KOPT-K1 (cell line): ENCODE results near the gene SLC35B2.
"Not testable (repeated sequence)": the region's sequence is repeated elsewhere in the genome, so short reads cannot be mapped to it uniquely, and the experiment has no call there.

Experiments used
- H3K27ac ChIP-seq: fragments of 200-600 bp; sonication (generic); 2 replicates; pipeline ENCODE4 v1.5.1; 2016; ENCODE audit warnings: antibody characterized with exemption, mild to moderate bottlenecking, low read depth, low read length; ENCODE audit not compliant: poor library complexity, severe bottlenecking
- H3K36me3 ChIP-seq: fragments of 200-600 bp; sonication (generic); 2 replicates; pipeline ENCODE4 v1.5.1; 2017; ENCODE audit warnings: antibody characterized with exemption, mild to moderate bottlenecking, low read length, moderate library complexity; ENCODE audit not compliant: insufficient read depth
- H3K9me3 ChIP-seq: fragments of 200-600 bp; sonication (generic); 2 replicates; pipeline ENCODE4 v1.5.1; 2017; ENCODE audit warnings: antibody characterized with exemption, low read length, mild to moderate bottlenecking; ENCODE audit not compliant: insufficient read depth, poor library complexity, severe bottlenecking

The SLC35B2 gene

GRCh38 chr6:44245391-44245911 is 11.9 kb downstream of the SLC35B2 start:
- H3K36me3 ChIP-seq = peaks cover 31% of the 10 kb centered on the region
- H3K27ac ChIP-seq = peak overlapping the region; percentile 89
- no peaks in the 10 kb centered on the region for H3K9me3 ChIP-seq

- Histone ChIP-seq H3K9me3 (no peaks in the 10 kb centered on the region), H3K27ac (no peak overlapping the region), H3K36me3 (peaks cover 17% of the 10 kb centered on the region)
Observed at GRCh38 chr6:44243345-44243744, 14.0 kb downstream of the SLC35B2 start.

GRCh38 chr6:44238687-44239350 is 18.5 kb downstream of the SLC35B2 start:
- peaks cover 42% of the 10 kb centered on the region for H3K36me3 ChIP-seq
- no peaks in the 10 kb centered on the region for H3K9me3 ChIP-seq
- H3K27ac ChIP-seq = no peak overlapping the region

- Histone ChIP-seq H3K36me3 (peaks cover 51% of the 10 kb centered on the region), H3K27ac (no peak overlapping the region), H3K9me3 (no peaks in the 10 kb centered on the region)
Observed at GRCh38 chr6:44237813-44238433, 19.4 kb downstream of the SLC35B2 start.

- Histone ChIP-seq H3K36me3 (peaks cover 59% of the 10 kb centered on the region), H3K9me3 (no peaks in the 10 kb centered on the region), H3K27ac (no peak overlapping the region)
Observed at GRCh38 chr6:44237021-44237812, 20.1 kb downstream of the SLC35B2 start.

- no peaks in the 10 kb centered on the region for H3K9me3 ChIP-seq
- H3K27ac ChIP-seq = no peak overlapping the region
- H3K36me3 ChIP-seq = peaks cover 71% of the 10 kb centered on the region
Observed at GRCh38 chr6:44235891-44236516, 21.3 kb downstream of the SLC35B2 start.

GRCh38 chr6:44235269-44235668 is 22.1 kb downstream of the SLC35B2 start:
- peaks cover 78% of the 10 kb centered on the region for H3K36me3 ChIP-seq
- no peaks in the 10 kb centered on the region for H3K9me3 ChIP-seq
- H3K27ac ChIP-seq = no peak overlapping the region

- Histone ChIP-seq H3K9me3 (no peaks in the 10 kb centered on the region), H3K36me3 (peaks cover 87% of the 10 kb centered on the region), H3K27ac (no peak overlapping the region)
Observed at GRCh38 chr6:44234101-44235025, 23.0 kb downstream of the SLC35B2 start.

GRCh38 chr6:44233567-44234100 is 23.7 kb downstream of the SLC35B2 start:
- no peaks in the 10 kb centered on the region for H3K9me3 ChIP-seq
- H3K36me3 ChIP-seq = peaks cover 90% of the 10 kb centered on the region
- H3K27ac ChIP-seq = no peak overlapping the region

- Histone ChIP-seq H3K9me3 (no peaks in the 10 kb centered on the region), H3K36me3 (peaks cover 95% of the 10 kb centered on the region), H3K27ac (no peak overlapping the region)
Observed at GRCh38 chr6:44232676-44233566, 24.4 kb downstream of the SLC35B2 start.

- not testable (repeated sequence) for H3K9me3 ChIP-seq, H3K27ac ChIP-seq
- peaks cover 94% of the 10 kb centered on the region for H3K36me3 ChIP-seq
Observed at GRCh38 chr6:44231426-44231825, 25.9 kb downstream of the SLC35B2 start.

- no peaks in the 10 kb centered on the region for H3K9me3 ChIP-seq
- peaks cover 86% of the 10 kb centered on the region for H3K36me3 ChIP-seq
- no peak overlapping the region for H3K27ac ChIP-seq
Observed at GRCh38 chr6:44230034-44230675, 27.2 kb downstream of the SLC35B2 start.
